B cell (primary cell): ENCODE measurements around the gene TAL1. TPM values are rescaled to one million over a fixed set of nuclear protein-coding genes. Genes with fewer than 3 reads are reported as not detected.

ENCODE experiments used
- ATAC-seq: fragments of 200-7000 bp; cut with Tn5 transposase; one replicate; pipeline ENCODE4 v1.10.0; 2021; ENCODE audit warnings: low read depth, mild to moderate bottlenecking, moderate number of reproducible peaks, moderate library complexity
- CTCF ChIA-PET: fragments of 350-600 bp; sonication (Branson Sonifier 250); formaldehyde crosslinking; loops from one replicate; lab custom pipeline; 2021; ENCODE audit warnings: antibody characterized with exemption, inconsistent platforms; lab: Charles Lee
- POLR2A ChIA-PET: fragments of 350-600 bp; sonication (Branson Sonifier 250); formaldehyde crosslinking; loops from one replicate; lab custom pipeline; 2021; ENCODE audit warnings: antibody characterized with exemption; lab: Charles Lee
- DNase-seq: peaks from one replicate; pipeline ENCODE4 v3.0.0; 2013
- H2AFZ ChIP-seq: 2 replicates; pipeline ENCODE4 v1.6.1; 2012; ENCODE audit warnings: mild to moderate bottlenecking, low read depth, low read length; ENCODE audit not compliant: insufficient read depth, poor library complexity, severe bottlenecking
- H3K27ac ChIP-seq, 2 donors: 1 replicate in 1 of 2; 2 replicates in 1 of 2; pipeline ENCODE4 v1.5.1; 2012 to 2013; ENCODE audit warnings: low read length in 2 of 2, mild to moderate bottlenecking in 2 of 2, moderate library complexity in 1 of 2
- H3K27me3 ChIP-seq, 4 experiments: fragments of 200-600 bp in 1 of 4; sonication (generic) in 1 of 4; replicated peaks in 1 of 4; 1 replicate in 2 of 4; 2 replicates in 2 of 4; pipeline versions ENCODE4 v1.6.1 to v1.7.0; 2013 to 2016; ENCODE audit warnings: low read length in 3 of 4, mild to moderate bottlenecking in 2 of 4, mixed read lengths in 1 of 4, moderate library complexity in 1 of 4; ENCODE audit not compliant: insufficient read depth in 4 of 4, control insufficient read depth in 3 of 4; ENCODE audit errors: control extremely low read depth in 1 of 4
- H3K36me3 ChIP-seq, 2 experiments: replicated peaks in 1 of 2; 1 replicate in 1 of 2; 2 replicates in 1 of 2; pipeline versions ENCODE4 v1.6.1 to v1.7.1; 2013; ENCODE audit warnings: low read length in 1 of 2; ENCODE audit not compliant: insufficient read depth in 2 of 2, control insufficient read depth in 1 of 2; ENCODE audit errors: control extremely low read depth in 1 of 2, extremely low read depth in 1 of 2
- H3K4me1 ChIP-seq, 2 donors: fragments of 200-600 bp in 1 of 2; sonication (generic) in 1 of 2; 1 replicate in 1 of 2; 2 replicates in 1 of 2; pipeline versions ENCODE4 v1.5.1 to v1.6.1; 2013 to 2017; ENCODE audit warnings: low read length in 2 of 2; ENCODE audit not compliant: control insufficient read depth in 2 of 2, insufficient read depth in 2 of 2
- H3K4me2 ChIP-seq: replicated peaks from 2 replicates; pipeline ENCODE3; 2012; ENCODE audit warnings: mild to moderate bottlenecking, low read depth, low read length; ENCODE audit not compliant: poor library complexity, severe bottlenecking
- H3K4me3 ChIP-seq, 5 experiments: fragments of 200-600 bp in 1 of 5; sonication (generic) in 1 of 5; 1 replicate in 3 of 5; 2 replicates in 2 of 5; pipeline versions ENCODE4 v1.5.1 to v1.7.0; 2011 to 2016; ENCODE audit warnings: low read length in 4 of 5, mild to moderate bottlenecking in 4 of 5, low read depth in 2 of 5, control low read depth in 1 of 5, moderate library complexity in 1 of 5; ENCODE audit not compliant: insufficient read depth in 1 of 5; ENCODE audit errors: control extremely low read depth in 1 of 5, extremely low read depth in 1 of 5
- H3K79me2 ChIP-seq: fragments of 200-600 bp; sonication (generic); one replicate; pipeline ENCODE4 v1.6.0; 2016; ENCODE audit warnings: low read length; ENCODE audit not compliant: control insufficient read depth, insufficient read depth
- H3K9ac ChIP-seq: fragments of 200-600 bp; sonication (generic); 2 replicates; pipeline ENCODE4 v1.6.1; 2017; ENCODE audit warnings: mild to moderate bottlenecking, low read length, moderate library complexity
- H3K9me3 ChIP-seq, 3 donors: one replicate each; pipeline versions ENCODE4 v1.6.1 to v1.7.1; 2013; ENCODE audit warnings: low read length in 2 of 3; ENCODE audit not compliant: control insufficient read depth in 2 of 3, insufficient read depth in 1 of 3; ENCODE audit errors: control extremely low read depth in 1 of 3
- H4K20me1 ChIP-seq: 2 replicates; pipeline ENCODE4 v1.6.0; 2012; ENCODE audit warnings: mild to moderate bottlenecking, low read length; ENCODE audit not compliant: insufficient read depth, control insufficient read depth, poor library complexity, severe bottlenecking
- H3K27ac Mint-ChIP-seq: one replicate; pipeline ENCODE4 v1.8.0; 2021; ENCODE audit warnings: mixed read lengths
- H3K27me3 Mint-ChIP-seq: one replicate; pipeline ENCODE4 v1.8.0; 2021; ENCODE audit warnings: mixed read lengths
- H3K4me1 Mint-ChIP-seq: one replicate; pipeline ENCODE4 v1.8.0; 2021; ENCODE audit warnings: mixed read lengths
- H3K4me3 Mint-ChIP-seq: one replicate; pipeline ENCODE4 v1.8.0; 2021; ENCODE audit warnings: mixed read lengths
- H3K9me3 Mint-ChIP-seq: one replicate; pipeline ENCODE4 v1.8.0; 2022; ENCODE audit warnings: mixed read lengths; ENCODE audit not compliant: insufficient read depth
- EZH2 ChIP-seq: IDR thresholded peaks from 2 replicates; pipeline ENCODE4 v1.6.1; 2012; ENCODE audit warnings: borderline replicate concordance, low read depth, mild to moderate bottlenecking, moderate library complexity, low read length; ENCODE audit not compliant: insufficient read depth, poor library complexity, severe bottlenecking
- WGBS: methylation state at CpG from one replicate; pipeline ENCODE4 v1.1.5; 2013; ENCODE audit warnings: missing lambda C conversion rate; ENCODE audit not compliant: insufficient coverage; 5-methylcytosine and 5-hydroxymethylcytosine counted together
- intact Hi-C: fragments of 100-400 bp; cut with micrococcal nuclease; formaldehyde crosslinking; loops from one replicate; pipeline ENCODE4 v1.10.0; 2022
- polyA plus RNA-seq: library from polyadenylated mRNA; depleted of rRNA; stranded (reverse); fragments of >200 nt; gene quantifications from 2 replicates; pipeline ENCODE4 v1.2.3, GENCODE V29; 2012
- total RNA-seq, 2 donors: library from RNA; stranded (reverse); fragments of 120-200 nt in 1 of 2; gene quantifications; 1 replicate in 1 of 2; 2 replicates in 1 of 2; pipeline versions ENCODE4 v1.2.3 to v1.2.4, GENCODE V29; 2013 to 2022
- TF ChIP-seq, protein P1 (sequence below): fragments of 200-600 bp; IDR thresholded peaks from one replicate; pipeline ENCODE4 v1.8.0; 2022; ENCODE audit warnings: antibody characterized with exemption, mild to moderate bottlenecking

TAL1 gene
- total and polyA plus RNA-seq, 2 donors (not counting 1 experiment from before 2014, with no cell fraction given), result not detected

DNA sequence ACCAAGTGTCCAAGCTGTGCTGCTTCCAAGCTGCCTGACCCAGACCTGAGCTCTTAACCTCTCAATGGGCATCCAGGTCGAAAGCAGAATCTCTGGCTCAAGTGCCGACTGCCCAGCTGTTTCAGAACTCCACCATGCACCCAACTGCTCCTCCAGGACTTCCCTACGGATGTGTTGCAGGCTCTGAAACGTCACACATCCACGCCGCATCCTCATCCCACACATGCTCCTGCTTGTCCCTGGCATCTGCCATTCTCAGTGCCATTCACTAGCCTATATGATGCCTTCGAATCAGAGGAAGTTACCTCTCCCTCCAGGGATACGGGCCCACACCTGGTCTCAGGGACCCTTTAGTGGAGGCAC is 53.4 kb downstream of the TAL1 start:
- H3K36me3 ChIP-seq, result no peaks in the 10 kb centered on the region
- H3K27ac Mint-ChIP-seq, result no peak overlapping the region
- peak overlapping the region; percentile 83 for H3K4me3 Mint-ChIP-seq
- H3K27me3 ChIP-seq, result peaks cover 0 to 25% (median 7%) of the 10 kb centered on the region in 4 experiments
- peaks cover 0 to 10% (median 0%) of the 10 kb centered on the region in 3 donors for H3K9me3 ChIP-seq
- no peak overlapping the region for H3K27ac ChIP-seq
- ATAC-seq (no peak), DNase-seq (no peak)
- H3K4me1 Mint-ChIP-seq, result peaks cover 10% of the 10 kb centered on the region
- peaks cover 50% of the 10 kb centered on the region for H3K27me3 Mint-ChIP-seq
- no peak overlapping the region for H3K4me3 ChIP-seq
- 77% methylated on average over 8 of the region's 8 CpGs for WGBS
- no peaks in the 10 kb centered on the region for H3K79me2 ChIP-seq
- H4K20me1 ChIP-seq, result no peaks in the 10 kb centered on the region
- H3K4me1 ChIP-seq, result peaks cover 6 to 11% of the 10 kb centered on the region in 2 donors
- POLR2A ChIA-PET, result no interaction called here
- no peak overlapping the region for H2AFZ ChIP-seq
- intact Hi-C loops, result no loop called here
- peak overlapping the region; percentile 70 for H3K4me2 ChIP-seq
- H3K9ac ChIP-seq, result no peak overlapping the region
- CTCF ChIA-PET, result interaction anchor here (0.9 to 3.1 kb wide), 16 partner anchors 9 to 548 kb away, joined by 3 to 31 read pairs (median 4); partner anchors contain the start of genes PDZK1IP1 and STIL
- TF ChIP-seq EZH2, result no peak
- TF ChIP-seq, protein P1, sequence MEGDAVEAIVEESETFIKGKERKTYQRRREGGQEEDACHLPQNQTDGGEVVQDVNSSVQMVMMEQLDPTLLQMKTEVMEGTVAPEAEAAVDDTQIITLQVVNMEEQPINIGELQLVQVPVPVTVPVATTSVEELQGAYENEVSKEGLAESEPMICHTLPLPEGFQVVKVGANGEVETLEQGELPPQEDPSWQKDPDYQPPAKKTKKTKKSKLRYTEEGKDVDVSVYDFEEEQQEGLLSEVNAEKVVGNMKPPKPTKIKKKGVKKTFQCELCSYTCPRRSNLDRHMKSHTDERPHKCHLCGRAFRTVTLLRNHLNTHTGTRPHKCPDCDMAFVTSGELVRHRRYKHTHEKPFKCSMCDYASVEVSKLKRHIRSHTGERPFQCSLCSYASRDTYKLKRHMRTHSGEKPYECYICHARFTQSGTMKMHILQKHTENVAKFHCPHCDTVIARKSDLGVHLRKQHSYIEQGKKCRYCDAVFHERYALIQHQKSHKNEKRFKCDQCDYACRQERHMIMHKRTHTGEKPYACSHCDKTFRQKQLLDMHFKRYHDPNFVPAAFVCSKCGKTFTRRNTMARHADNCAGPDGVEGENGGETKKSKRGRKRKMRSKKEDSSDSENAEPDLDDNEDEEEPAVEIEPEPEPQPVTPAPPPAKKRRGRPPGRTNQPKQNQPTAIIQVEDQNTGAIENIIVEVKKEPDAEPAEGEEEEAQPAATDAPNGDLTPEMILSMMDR, result no peak
- no peaks in the 10 kb centered on the region for H3K9me3 Mint-ChIP-seq

DNA sequence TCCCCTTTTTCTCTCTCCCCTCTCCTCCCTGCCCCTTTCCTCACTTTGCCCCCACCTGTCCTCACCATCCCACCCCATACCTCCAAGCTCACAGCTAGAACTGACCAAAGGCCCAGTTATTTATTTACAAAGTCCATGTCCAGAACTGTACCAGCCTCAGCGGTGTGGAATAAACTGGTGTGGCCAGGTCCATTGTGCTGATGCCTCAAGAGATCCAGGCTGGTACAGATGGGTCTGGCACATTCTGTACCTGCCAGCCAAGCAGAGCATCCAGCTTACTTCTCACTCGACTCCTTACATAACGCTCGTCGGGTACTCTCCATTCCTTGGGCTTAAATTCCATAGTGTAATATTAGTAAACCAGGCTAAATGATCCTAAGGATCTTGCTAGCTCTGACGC is 54.0 kb downstream of the TAL1 start:
- H3K79me2 ChIP-seq, result no peaks in the 10 kb centered on the region
- H3K9me3 Mint-ChIP-seq, result no peaks in the 10 kb centered on the region
- intact Hi-C loops, result no loop called here
- no peak overlapping the region for H2AFZ ChIP-seq
- no peaks in the 10 kb centered on the region for H4K20me1 ChIP-seq
- peaks cover 6 to 11% of the 10 kb centered on the region in 2 donors for H3K4me1 ChIP-seq
- ChIA-PET POLR2A (no interaction called here), CTCF (interaction anchor here (1.0 to 3.1 kb wide), 8 partner anchors 12 to 549 kb away, joined by 3 to 31 read pairs (median 5); partner anchors contain the start of gene PDZK1IP1)
- no peak overlapping the region for H3K4me2 ChIP-seq
- DNase-seq, result no peak
- ATAC-seq, result no peak
- 88% methylated on average over 1 of the region's 6 CpGs for WGBS
- peaks cover 47% of the 10 kb centered on the region for H3K27me3 Mint-ChIP-seq
- no peak overlapping the region for H3K27ac ChIP-seq
- no peaks in the 10 kb centered on the region for H3K36me3 ChIP-seq
- no peak overlapping the region for H3K4me3 Mint-ChIP-seq
- peaks cover 0 to 25% (median 7%) of the 10 kb centered on the region in 4 experiments for H3K27me3 ChIP-seq
- peaks cover 0 to 10% (median under 1%) of the 10 kb centered on the region in 3 donors for H3K9me3 ChIP-seq
- no peak overlapping the region for H3K27ac Mint-ChIP-seq
- no peak overlapping the region for H3K9ac ChIP-seq
- TF ChIP-seq EZH2, result no peak
- TF ChIP-seq, protein P1, result no peak
- H3K4me3 ChIP-seq, result no peak overlapping the region
- H3K4me1 Mint-ChIP-seq, result peaks cover 10% of the 10 kb centered on the region
